ENCODE measurements around the gene STIMATE. TPM values are rescaled to one million over a fixed set of nuclear protein-coding genes. Genes with fewer than 3 reads are reported as not detected.

Gene STIMATE
- total and polyA plus RNA-seq, 9 of the 15 experiments (the other 6 are each of a cell fraction or from before 2014, with no cell fraction given), result 0.14 to 7.7 (median 4.9) TPM

- intact Hi-C loops (cut with micrococcal nuclease), result no loop called here
- ATAC-seq, result no peak
- BruUV-seq (replicated peaks), result no TSS peak
- TF ChIP-seq AFF1 (IDR thresholded peaks at IDR 0.05; ENCODE audit: low read depth in 1 of 2, partially characterized antibody in 2 of 2) (no peak), JUND (IDR thresholded peaks at IDR 0.05; ENCODE audit: borderline replicate concordance, low read depth, low read length) (no peak), JUND (tag; IDR thresholded peaks at IDR 0.05; ENCODE audit: borderline replicate concordance, low read depth, low read length) (no peak), ATF2 (CRISPR knock-in tag; IDR thresholded peaks at IDR 0.05) (no peak), ZNF655 (CRISPR knock-in tag; IDR thresholded peaks at IDR 0.05) (no peak), RAD51 (IDR thresholded peaks at IDR 0.05; ENCODE audit: borderline replicate concordance, low read depth) (no peak), ZNF24 (IDR thresholded peaks at IDR 0.05) (no peak), ZBTB12 (CRISPR knock-in tag; IDR thresholded peaks at IDR 0.05) (no peak)
Observed at GRCh38 chr3:52859686-52860423, 37.5 kb downstream of the STIMATE start.

More at GRCh38 chr3:52859686-52860423, 37.5 kb downstream of the STIMATE start:
- Histone ChIP-seq H3K27ac (ENCODE audit: extremely low read depth, low read depth, low read length) (no peak overlapping the region), H3K9ac (ENCODE audit: insufficient read depth in 1 of 2, low read depth in 2 of 2, low read length in 2 of 2) (no peak overlapping the region), H3K36me3 (ENCODE audit: control insufficient read depth, insufficient read depth, low read length) (no peaks in the 10 kb centered on the region), H3K9me1 (ENCODE audit: control insufficient read depth, insufficient read depth, low read length) (no peaks in the 10 kb centered on the region), H3K4me3 (no peak overlapping the region), H3K27me3 (ENCODE audit: control insufficient read depth in 2 of 2, insufficient read depth in 2 of 2, low read length in 2 of 2) (no peaks in the 10 kb centered on the region), H3K79me2 (ENCODE audit: control insufficient read depth, insufficient read depth, low read length) (no peaks in the 10 kb centered on the region), H4K20me1 (replicated peaks; ENCODE audit: control insufficient read depth, insufficient read depth, low read length) (no peaks in the 10 kb centered on the region), H2AFZ (ENCODE audit: low read depth, low read length) (no peak overlapping the region), H3K4me1 (replicated peaks in 1 of 2; ENCODE audit: control insufficient read depth in 2 of 2, insufficient read depth in 2 of 2, low read length in 2 of 2) (peaks cover 0 to 4% of the 10 kb centered on the region in 2 experiments; a peak in 1 of 5 replicates), H3K4me2 (ENCODE audit: insufficient read depth, low read length) (no peak overlapping the region), H3K9me3 (replicated peaks; ENCODE audit: control insufficient read depth, insufficient read depth, low read depth, low read length) (no peaks in the 10 kb centered on the region)
- CTCF ChIA-PET (ENCODE audit: low intra/inter-chr PET ratio), result no interaction called here
- in situ Hi-C loops (cut with MboI), result no loop called here
- DNase-seq (ENCODE audit: extremely low read depth in 1 of 4, low spot score in 3 of 4), result no peak
- WGBS (ENCODE audit: insufficient coverage, low coverage, missing lambda C conversion rate), result 54% methylated on average over 3 of the region's 8 CpGs
- POLR2A ChIA-PET, result interaction anchor here (1.0 kb wide), 1 partner anchor 11 kb away, joined by 3 read pairs; no protein-coding TSS in a partner anchor
- FAIRE-seq, result no peak

All from K562 (cell line).